NCI-H748 (cell line): Measurements from ENCODE around the gene AURKA.
"Not testable (repeated sequence)": the region's sequence is repeated elsewhere in the genome, so short reads cannot be mapped to it uniquely, and the experiment has no call there.

Source experiments
- DNase-seq: peaks from one replicate; lab custom pipeline; 2025; ENCODE audit not compliant: unreplicated experiment; lab: John Stamatoyannopoulos, UW

Gene AURKA

DNA sequence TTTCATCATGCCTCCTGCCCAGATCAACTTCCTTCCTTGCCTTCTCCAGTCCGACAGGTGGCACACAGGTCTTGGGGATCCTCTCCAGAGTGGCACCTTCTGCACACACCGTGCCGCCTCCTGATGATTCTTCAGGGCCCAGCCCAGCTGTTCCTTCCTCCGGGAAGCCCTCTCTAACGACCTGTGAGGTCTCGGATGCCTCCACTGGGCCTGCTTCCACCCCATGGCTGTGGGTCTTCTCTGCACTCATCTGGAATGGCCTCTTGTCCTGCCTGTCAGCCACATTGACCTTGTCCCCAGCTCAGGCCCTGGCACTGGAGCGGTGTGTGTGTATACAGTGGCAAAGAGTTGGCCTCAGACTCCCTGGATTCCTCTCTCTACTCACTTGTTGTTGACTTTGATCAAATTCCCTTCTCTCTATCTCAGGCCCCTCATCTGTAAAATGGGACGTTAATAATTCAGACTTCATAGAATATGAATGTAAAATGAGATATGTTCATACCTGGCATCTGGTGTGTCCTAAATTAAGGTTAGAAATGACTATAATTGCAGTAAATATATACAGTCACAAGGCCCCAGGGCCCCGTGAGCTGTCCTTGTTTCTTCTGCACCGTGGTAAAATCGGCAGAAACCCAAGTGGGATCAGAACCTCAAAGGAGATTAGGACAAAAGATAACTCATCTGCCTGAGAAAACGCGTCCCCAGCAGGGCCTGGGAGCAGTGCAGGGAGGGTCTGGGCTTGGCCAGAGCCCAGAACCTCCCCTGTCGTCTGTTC is 31.7 kb downstream of the AURKA start:
- DNase-seq = no peak

DNA sequence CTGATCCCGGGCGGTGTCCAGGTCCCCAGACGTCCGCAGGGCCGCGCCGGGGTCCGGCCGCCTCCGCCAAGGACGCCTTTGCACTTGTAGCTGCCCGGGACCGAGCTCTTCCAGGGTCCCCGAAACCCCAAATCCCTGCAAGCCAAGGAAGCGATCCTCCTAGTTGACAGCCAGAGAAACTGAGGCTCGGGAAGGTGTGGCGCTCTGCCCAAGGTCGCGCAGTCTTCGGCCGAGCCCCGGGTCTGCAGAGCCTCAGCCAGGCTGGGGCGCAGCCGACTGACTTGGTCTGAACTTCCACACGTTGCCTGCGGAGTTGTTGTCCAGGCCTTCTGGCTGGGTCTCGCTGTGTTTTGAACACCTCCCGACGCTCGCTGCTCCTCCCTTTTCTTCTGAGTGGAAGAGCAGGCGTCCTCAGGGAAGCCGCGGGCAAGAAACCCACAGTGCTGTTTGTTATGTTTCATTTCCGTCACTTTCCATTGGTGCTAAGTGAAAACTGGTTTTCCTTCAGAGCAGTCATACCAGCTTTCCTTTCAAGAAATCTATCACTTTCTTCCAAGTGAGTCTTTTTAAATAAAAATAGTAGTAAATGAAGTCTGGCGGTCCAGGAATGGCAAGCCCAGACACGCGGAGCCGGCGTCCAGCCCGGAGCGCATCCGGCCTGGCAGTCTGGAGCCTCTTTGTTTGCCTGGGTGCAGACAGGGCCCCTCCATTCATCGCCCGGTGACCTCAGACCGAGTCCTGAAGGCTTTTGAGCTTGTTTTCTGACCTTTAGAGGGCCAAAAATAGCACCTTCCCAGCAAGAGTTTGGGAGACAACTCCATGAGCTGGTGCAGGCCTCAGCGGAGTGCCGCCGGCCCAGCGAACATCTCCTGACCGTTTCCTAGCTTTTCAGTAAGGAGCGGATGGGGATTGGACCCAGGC is 32.5 kb downstream of the AURKA start:
- peak; percentile 56 for DNase-seq

DNA sequence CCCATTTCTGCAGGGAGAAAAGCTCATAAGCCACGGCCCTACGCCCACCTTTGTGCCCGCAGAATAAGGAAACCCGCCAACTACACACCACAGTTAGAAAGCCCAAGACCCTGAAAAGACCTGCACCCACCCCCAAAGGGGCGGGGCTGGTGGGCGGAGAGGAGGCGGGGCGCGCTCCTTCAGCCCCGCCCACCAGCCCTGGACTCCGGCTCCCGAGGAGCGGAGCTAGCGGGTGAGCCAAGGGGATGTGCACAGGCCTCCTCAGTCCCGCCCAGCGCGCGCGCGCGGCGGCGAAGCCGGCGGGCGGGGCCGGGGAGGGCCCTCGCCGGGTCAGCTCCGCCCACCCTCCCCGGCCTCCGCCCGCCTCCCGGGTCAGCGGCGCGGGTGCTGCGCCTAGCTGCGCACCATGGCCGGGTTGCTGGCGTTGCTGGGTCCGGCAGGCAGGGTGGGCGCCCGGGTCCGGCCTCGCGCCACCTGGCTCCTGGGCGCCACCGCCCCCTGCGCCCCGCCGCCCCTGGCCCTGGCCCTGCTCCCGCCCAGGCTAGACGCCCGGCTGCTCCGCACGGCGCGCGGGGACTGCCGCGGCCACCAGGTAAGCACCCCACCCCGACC is 33.3 kb downstream of the AURKA start, which contains the start of gene FAM210B:
Gene FAM210B (plus strand): TSS at position 375 of the 612 bp plus-strand sequence. CDS start 32 bp downstream, at position 407.
- peak; percentile 88 for DNase-seq

DNA sequence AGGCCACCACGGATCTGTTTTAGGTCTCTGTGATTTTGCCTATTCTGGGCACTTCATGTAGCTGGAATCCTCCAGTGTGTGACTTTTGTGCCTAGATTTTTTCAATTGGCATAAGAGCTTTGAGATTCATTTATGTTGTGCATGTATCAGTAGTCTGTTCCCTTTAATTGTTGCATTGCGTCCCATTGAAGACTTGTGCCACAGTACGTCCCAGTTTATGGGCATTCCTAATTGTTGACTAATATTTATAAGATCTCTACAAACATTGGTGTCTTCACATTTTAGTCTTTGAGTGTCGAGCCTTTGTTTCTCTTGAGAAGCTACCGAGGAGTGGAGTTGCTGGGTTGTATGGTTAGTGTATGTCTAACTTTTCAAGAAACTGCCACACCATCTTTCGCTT is 33.9 kb downstream of the AURKA start:
- DNase-seq = no peak

DNA sequence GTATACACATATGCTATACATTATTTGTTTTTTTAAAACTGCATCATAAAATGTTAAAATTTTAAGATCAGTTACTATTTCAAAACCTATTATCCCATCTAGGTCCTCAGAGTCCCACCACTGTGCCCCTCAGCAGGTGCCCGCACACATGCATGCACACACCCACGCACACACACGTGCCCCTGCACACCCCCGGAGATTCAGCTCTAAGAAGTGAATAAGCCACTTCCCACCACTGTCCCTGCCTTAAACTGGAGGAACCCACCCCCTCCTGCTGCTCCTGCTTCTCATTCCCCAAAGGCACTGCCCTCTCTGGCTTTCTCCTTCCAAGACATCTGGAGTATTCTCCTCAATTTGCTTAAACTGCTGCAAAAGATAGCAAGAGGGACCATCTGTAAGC is 38.7 kb downstream of the AURKA start:
- DNase-seq = no peak

DNA sequence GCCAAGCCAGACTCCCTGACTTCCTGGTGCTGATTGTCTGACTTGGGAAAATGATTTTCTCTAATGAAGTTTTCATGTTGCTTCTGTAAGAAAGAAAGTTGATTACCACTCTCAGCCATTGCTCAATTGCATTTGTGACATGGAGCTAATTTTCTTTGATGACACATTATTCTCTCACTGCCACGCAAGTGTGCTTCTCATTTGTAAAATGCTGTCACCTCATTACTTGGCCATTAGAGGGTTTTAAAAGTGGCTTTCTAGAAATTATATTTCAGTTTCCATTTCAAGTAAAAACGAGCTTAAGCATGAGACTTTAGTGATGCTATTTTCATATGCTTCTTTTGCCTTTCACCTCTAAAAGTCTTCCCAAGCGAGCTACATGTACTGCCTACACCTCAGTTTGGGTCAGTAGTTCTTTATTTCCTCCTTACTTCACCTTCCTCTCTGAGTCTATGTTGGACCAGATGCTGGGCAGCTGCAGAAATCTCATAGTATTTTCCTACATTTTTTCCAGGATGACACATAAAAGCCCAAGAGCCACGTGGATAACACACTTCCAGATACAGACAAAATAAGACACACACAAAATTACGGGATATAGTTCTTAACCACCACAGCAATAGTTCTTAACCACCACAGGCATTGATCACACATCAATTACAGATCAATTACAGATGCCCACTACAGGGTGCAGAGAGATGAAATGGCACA is 39.5 kb downstream of the AURKA start:
- no peak for DNase-seq

DNA sequence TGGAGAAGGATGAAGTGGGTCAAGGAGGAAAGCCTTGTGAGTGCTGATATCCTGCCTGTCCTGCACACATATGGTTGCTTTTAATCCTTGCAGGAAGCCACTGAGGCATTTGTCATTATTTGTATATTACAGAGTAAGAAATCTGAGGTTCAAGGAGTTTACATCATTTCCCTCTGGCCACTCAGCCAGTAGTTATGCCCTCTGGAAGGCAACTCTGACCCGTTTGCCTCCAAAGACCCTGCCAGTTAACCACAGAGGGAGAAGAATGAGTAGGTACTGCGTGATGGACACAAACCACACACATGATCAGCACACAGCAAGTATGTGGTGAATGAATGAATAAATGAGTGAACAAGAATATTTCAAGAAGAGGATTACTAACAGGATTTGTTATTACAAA is 41.2 kb downstream of the AURKA start:
- DNase-seq = no peak

DNA sequence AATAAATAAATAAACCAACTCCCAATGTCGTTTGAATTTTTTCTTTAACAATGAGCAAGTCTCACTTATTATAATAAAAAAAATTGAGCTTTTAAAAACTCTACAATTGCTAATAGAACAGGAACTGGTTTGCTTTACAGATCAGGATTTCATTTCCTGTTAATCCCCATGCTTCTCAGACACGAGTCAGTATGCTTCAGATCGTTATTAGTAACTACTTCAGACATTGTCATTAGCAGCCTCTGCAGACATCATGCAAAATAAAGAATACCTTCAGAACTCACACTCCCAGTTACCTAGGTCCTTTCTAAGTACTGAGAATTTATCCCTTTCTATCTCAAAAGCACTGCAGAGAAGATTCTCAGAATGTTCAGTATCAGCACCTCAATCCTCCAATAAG is 43.3 kb downstream of the AURKA start:
- no peak for DNase-seq

DNA sequence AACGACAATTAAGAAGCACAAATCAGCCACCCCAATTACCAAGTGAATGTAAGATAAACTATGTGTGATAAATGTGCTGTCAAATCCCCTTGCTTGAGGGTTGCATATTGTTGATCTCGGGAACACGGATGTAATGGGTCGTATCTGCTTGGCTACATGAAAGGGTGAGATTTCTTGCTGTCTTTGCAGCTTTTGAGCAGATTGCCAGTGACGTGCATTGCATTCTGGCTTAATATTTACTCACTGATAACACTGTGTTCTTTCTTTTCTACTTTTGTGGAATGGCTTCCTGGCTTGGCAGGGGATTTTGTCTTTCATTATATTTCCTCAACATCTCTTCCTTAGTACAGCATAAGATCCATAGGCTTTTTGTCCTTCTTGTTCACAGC is 43.7 kb downstream of the AURKA start:
- no peak for DNase-seq

DNA sequence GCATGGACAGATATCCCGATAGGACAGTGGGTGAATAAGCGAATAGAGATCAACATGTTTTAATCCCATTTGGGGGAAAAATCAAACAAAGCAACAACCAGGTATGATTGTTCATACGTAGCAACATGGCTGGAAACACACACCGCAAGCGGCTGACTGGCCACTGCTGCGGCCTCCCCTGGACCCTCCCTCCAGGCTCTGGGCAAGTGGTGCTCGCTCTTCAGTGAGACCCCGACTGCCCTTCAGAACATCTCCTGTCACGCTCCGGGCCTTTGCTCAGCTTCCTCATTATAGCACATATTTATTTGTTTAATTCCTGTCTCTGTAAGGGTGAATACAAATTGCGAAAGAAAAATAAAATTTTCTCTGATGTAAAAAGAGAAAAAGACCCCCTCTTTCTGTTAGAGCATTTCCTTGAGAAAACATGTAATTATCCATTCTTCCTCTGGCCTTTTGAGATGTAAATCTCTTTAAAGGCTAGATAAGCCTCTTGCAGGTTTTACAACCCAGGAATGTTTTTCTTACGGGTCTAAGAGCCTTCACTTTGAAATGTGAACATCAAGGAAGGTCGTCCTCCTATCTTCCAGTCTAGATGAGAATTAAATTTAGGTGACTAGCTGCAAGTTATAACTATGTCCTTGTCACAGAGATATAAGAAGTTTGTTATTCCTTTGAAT is 44.2 kb downstream of the AURKA start:
- no peak for DNase-seq

DNA sequence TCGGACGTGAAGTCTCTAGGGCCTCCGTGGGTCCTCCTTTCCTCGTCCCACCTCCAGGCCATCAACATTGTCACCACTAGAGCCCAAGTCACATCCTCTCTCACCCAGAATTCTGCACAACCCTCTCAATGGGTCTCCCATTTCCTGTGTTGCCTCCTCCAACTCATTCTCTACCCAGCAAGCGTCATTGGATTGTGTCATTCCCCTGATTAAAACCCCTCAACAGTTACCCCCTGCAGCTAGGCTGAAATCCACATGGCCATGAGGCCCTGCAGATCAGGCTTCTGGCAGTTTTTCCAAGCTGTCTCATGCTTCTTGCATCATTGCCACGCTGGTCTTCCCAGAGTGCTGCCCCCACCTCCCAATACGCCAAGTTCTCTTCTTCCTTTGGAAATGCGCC is 46.1 kb downstream of the AURKA start:
- no peak for DNase-seq

DNA sequence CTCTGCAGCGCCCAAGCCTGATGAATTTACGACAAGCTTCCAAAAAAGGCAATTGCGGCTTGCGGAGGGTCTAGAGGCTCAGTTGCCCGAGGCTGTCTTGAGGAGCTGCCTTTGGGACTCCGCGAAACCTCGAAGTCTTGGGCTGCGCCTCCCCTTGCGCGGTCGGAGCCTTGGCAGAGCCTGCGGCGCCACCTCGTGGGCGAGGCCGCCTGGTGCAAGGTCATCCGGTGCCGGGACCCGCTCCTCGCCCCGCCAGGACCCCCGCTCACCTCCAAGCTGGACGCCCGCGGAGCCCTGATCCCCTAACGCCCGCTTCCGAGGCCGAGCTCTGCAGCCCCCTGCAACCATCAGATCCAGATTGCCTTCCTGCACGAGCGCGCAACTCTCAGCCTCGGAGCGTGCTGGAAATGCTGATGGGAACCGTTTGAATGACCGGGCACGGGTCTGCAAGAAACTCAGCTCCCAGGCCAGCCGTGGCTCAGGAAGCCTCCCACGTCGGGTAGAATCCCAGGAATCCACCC is 48.1 kb downstream of the AURKA start:
- peak; percentile 31 for DNase-seq

DNA sequence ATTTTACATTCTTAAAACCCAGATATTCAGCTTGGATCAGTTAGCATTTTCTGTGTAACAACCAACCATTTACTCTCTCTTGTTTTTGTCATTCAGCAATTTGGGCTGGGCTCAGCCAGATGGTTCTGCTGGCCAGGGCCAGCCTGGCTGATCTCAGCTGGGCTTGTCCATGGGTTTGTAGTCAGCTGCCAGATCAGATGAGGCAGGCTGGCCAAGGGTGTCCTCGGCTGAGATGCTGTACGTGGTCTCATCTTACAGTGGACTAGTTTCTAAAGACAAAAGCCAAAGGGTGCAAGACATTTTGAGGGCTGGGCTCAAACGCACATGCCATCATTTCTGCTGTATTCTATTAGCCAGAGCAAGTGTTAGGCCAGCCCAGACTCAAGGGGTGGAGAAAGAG is 49.2 kb downstream of the AURKA start:
- DNase-seq = no peak

DNA sequence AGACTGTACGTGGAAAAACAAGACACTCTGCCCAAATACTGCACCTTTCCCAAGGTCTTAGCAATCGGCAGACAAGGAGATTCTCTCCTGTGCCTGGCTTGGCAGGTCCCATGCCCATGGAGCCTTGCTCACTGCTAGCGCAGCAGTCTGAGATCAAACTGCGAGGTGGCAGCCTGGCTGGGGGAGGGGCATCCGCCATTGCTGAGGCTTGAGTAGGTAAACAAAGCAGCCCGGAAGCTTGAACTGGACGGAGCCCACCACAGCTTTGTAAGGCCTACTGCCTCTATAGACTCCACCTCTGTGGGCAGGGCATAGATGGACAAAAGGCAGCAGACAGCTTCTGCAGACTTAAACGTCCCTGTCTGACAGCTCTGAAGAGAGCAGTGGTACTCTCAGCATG is 55.3 kb downstream of the AURKA start:
- not testable (repeated sequence) for DNase-seq

DNA sequence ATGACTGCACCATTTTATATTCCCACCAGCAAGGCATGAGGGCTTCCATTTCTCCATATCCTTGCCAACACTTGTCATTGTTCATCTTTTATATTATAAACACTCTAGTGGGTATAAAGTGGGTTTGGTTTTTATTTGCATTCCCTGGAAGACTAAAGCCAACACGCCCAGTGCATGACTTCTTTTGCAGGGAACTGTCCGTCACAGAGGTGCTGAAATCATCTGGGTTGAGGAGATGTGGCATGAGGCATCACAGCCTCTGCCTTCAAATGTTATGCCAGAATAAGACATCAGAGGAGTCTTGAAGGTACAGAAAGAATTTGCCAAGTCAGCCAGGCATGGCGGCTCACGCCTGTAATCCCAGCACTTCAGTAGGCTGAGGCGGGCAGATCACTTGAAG is 63.2 kb downstream of the AURKA start:
- DNase-seq = no peak

DNA sequence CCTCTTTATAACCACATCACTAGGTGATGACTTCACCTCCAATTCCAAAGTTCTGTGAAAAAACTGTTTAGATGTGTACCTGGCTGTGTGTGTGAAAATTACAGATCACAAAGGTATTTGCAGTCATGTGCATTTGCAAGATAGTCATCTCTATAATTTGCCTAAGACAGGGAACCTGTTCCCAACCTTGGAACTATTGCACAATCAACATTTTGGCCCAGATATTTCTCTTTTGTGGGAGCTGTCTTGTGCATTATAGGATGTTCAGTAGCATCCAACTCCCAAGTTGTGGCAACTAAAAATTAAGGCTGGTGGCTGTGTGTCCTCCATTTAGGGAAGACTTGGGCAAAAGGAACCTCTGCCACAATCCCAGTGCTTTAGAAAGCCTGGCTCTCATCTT is 67.2 kb downstream of the AURKA start:
- no peak for DNase-seq

DNA sequence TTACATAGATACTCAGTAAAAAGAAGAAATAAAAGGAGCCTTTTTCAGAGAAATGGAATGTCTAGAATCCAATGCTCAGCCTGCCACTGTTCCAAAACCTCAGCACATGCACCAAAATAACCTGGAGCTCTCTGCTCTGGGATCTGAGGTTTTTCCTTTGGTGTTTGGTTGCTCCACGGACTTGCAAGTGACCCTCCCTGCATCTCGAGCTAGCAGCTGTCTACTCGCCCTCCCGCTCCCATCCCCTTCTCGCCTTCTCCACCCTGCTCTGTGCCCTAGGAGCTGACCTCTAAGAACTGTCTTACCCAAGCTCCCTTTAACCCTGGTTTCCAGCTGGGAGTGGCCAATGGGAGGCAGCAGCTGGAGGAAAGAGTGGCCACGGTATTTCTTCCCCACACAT is 68.4 kb downstream of the AURKA start:
- DNase-seq = no peak

DNA sequence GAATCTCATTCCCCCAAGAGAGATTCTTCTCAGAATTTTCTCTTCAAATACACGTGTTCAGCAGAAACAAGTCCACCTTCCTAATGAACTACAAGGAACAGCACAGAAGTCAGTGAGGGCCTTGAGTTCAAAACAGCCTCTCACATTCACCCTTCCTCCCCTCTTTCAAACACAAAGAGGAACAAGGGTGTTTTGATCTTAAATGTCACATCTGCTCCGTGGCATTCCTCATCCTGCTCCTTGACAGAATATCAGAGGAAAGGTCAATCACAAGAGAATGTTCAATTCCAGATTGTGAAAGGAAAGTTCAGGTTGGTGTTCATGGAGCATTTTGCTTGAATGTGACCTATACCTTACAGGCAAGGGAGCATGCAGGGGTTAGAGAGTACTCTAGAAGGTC is 68.8 kb downstream of the AURKA start:
- DNase-seq = no peak

DNA sequence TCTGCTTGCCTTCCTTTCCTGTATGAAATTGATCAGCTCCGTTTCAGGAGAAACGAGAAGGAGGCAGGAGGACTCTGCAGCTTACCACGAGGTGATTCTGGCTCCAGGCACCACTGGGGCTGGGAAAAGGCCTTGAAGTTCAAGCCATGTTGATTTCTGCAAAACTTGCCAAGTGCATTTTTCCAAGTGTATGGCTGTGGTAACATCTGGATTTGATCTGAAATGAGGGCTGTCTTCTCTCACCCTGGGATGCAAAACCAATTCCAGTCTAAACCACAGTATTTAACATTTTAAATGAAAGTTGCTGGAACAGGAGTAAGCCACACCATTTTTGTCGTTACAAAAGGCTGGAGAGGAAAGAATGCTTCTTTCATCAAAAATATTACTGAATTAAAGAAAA is 69.3 kb downstream of the AURKA start:
- DNase-seq = no peak
